Stimulated activated CD4-positive, alpha-beta T cell treated with anti-CD3 and anti-CD28 coated beads, Interleukin-2, amount 100 ng/mL, for 24 hours (primary cell): ENCODE results near the gene AIMP2.
"Not testable (repeated sequence)": the region's sequence is repeated elsewhere in the genome, so short reads cannot be mapped to it uniquely, and the experiment has no call there.

ENCODE experiments used
- DNase-seq, 2 donors: peaks; one replicate each; pipeline ENCODE4 v3.0.0-alpha.2; 2020

The AIMP2 gene

GRCh38 chr7:6026820-6027311, 17.8 kb downstream of the AIMP2 start:
- DNase-seq = no peak

- no peak for DNase-seq
These were observed 18.8 kb downstream of the AIMP2 start for GRCh38 chr7:6027806-6028365.

- DNase-seq = no peak
These were observed 19.5 kb downstream of the AIMP2 start for GRCh38 chr7:6028563-6028962.

GRCh38 chr7:6030988-6031387, 21.9 kb downstream of the AIMP2 start, which contains the start of gene ANKRD61:
Gene ANKRD61 (plus strand): TSS chr7:6031376. CDS start chr7:6031376, 0 bp downstream.
- DNase-seq = no peak

- no peak for DNase-seq
These were observed 22.5 kb downstream of the AIMP2 start for GRCh38 chr7:6031567-6031966.

- no peak for DNase-seq
These were observed 23.1 kb downstream of the AIMP2 start for GRCh38 chr7:6032167-6032566.

- no peak for DNase-seq
These were observed 23.6 kb downstream of the AIMP2 start for GRCh38 chr7:6032641-6033040.

GRCh38 chr7:6035165-6035564, 26.1 kb downstream of the AIMP2 start:
- no peak for DNase-seq

GRCh38 chr7:6035686-6036085, 26.6 kb downstream of the AIMP2 start:
- no peak for DNase-seq

GRCh38 chr7:6049780-6050179, 40.7 kb downstream of the AIMP2 start:
- DNase-seq = no peak

GRCh38 chr7:6051185-6051584, 42.1 kb downstream of the AIMP2 start:
- not testable (repeated sequence) for DNase-seq

GRCh38 chr7:6056616-6057015, 47.5 kb downstream of the AIMP2 start:
- no peak for DNase-seq

GRCh38 chr7:6057316-6058129, 48.5 kb downstream of the AIMP2 start:
- no peak for DNase-seq

GRCh38 chr7:6059941-6060340, 50.9 kb downstream of the AIMP2 start:
- DNase-seq = not testable (repeated sequence)

- no peak for DNase-seq
These were observed 62.3 kb downstream of the AIMP2 start for GRCh38 chr7:6071406-6071805.
